Measurements from ENCODE around the gene WDR26. TPM values are rescaled to one million over a fixed set of nuclear protein-coding genes. Genes with fewer than 3 reads are reported as not detected.
A peak's percentile ranks its signal among the peaks of the same experiment; 100 is the strongest.

The WDR26 gene
- total RNA-seq, 2 experiments from 2014 or later = 114 to 118 TPM

DNA sequence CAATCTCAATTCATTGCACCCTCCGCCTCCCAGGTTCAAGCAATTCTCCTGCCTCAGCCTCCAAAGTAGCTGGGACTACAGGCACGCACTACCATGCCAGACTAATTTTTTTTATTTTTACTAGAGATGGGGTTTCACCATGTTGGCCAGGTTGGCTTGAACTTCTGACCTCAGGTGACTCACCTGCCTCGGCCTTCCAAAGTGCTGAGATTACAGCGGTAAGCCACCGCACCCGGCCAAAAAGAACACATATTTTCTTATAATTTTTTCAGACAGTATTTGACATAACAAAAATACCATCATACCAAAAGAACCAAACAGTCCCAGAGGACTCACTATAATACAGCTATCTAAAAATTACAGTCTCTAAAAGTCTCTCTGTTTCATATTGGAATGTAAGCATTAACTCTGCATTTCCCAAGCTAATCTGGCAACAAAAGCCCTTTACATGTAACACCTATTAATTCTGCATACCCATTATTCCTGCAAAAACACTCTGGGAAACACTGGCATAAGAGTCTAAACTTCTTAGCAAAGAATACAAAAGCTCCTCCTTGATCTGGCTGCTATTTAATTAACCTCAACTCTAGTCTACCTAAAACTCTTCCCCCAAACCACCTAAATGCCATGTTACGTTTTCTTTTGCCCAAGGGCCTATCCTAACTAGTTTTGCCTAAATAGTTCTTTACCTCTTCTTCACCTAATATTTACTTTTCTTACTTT is 26.9 kb downstream of the WDR26 start:
- H3K27ac Mint-ChIP-seq = no peak overlapping the region
- CTCF ChIA-PET = no interaction called here
- POLR2A ChIA-PET = interaction anchor here (1.0 kb wide), 1 partner anchor 26 kb away, joined by 3 read pairs; no protein-coding TSS in a partner anchor
- H3K36me3 Mint-ChIP-seq (ENCODE audit: low read depth) = peaks cover 71% of the 10 kb centered on the region
- H3K27me3 Mint-ChIP-seq = no peaks in the 10 kb centered on the region
- H3K9me3 Mint-ChIP-seq = no peaks in the 10 kb centered on the region
- H3K4me3 Mint-ChIP-seq = no peak overlapping the region
- H3K4me1 Mint-ChIP-seq = peaks cover 21% of the 10 kb centered on the region
- no peak for DNase-seq

DNA sequence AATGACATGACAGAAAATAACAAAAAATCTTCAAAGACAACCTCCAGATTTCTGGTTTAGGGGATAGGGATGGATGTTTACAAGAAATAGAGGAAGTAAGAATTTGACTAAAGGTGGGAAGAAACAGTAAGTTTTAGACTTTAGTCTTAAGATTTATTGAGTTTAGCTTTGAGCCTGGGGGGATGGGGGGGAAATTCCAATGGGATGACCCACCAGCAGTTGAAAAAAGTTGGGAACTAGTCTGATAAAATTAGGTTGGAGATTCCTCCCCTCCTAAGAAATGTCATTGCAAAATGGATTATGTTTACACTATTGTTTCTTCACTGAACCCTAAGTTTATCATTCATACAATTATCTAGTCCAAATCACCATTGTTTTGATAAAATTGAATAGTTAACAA is 28.4 kb downstream of the WDR26 start:
- H3K4me1 Mint-ChIP-seq = peaks cover 28% of the 10 kb centered on the region
- no peaks in the 10 kb centered on the region for H3K27me3 Mint-ChIP-seq
- no peak for DNase-seq
- peaks cover 69% of the 10 kb centered on the region for H3K36me3 Mint-ChIP-seq (ENCODE audit: low read depth)
- CTCF ChIA-PET = no interaction called here
- no peak overlapping the region for H3K27ac Mint-ChIP-seq
- H3K9me3 Mint-ChIP-seq = no peaks in the 10 kb centered on the region
- no peak overlapping the region for H3K4me3 Mint-ChIP-seq
- POLR2A ChIA-PET = interaction anchor here (1.2 to 1.3 kb wide), 2 partner anchors 11 to 26 kb away, joined by 4 read pairs; no protein-coding TSS in a partner anchor

- Mint-ChIP-seq H3K27ac (no peak overlapping the region), H3K9me3 (no peaks in the 10 kb centered on the region), H3K4me3 (no peak overlapping the region), H3K36me3 (ENCODE audit: low read depth) (peaks cover 71% of the 10 kb centered on the region), H3K27me3 (no peaks in the 10 kb centered on the region), H3K4me1 (peaks cover 33% of the 10 kb centered on the region)
- ChIA-PET CTCF (interaction anchor here (1.7 kb wide), 1 partner anchor 52 kb away, joined by 8 read pairs; no protein-coding TSS in a partner anchor), POLR2A (interaction anchor here (1.3 kb wide), 1 partner anchor 26 kb away, joined by 4 read pairs; no protein-coding TSS in a partner anchor)
- no peak for DNase-seq
Observed at GRCh38 chr1:224405604-224405970, 29.0 kb downstream of the WDR26 start.

- Mint-ChIP-seq H3K27ac (no peak overlapping the region), H3K4me1 (peaks cover 33% of the 10 kb centered on the region), H3K9me3 (no peaks in the 10 kb centered on the region), H3K4me3 (no peak overlapping the region), H3K36me3 (ENCODE audit: low read depth) (peaks cover 67% of the 10 kb centered on the region), H3K27me3 (no peaks in the 10 kb centered on the region)
- POLR2A ChIA-PET = interaction anchor here (1.2 to 1.3 kb wide), 3 partner anchors 7 to 25 kb away, joined by 3 to 4 read pairs (median 3); no protein-coding TSS in a partner anchor
- no peak for DNase-seq
- CTCF ChIA-PET = interaction anchor here (1.2 to 1.7 kb wide), 4 partner anchors 10 to 289 kb away, joined by 3 to 8 read pairs (median 5); no protein-coding TSS in a partner anchor
Observed at GRCh38 chr1:224404916-224405603, 29.5 kb downstream of the WDR26 start.

- no peaks in the 10 kb centered on the region for H3K9me3 Mint-ChIP-seq
- no peaks in the 10 kb centered on the region for H3K27me3 Mint-ChIP-seq
- no peak overlapping the region for H3K4me3 Mint-ChIP-seq
- ChIA-PET POLR2A (interaction anchor here (0.9 to 2.1 kb wide), 3 partner anchors 15 to 21 kb away, joined by 3 to 6 read pairs (median 3); no protein-coding TSS in a partner anchor), CTCF (interaction anchor here (1.6 kb wide), 1 partner anchor 54 kb away, joined by 3 read pairs; no protein-coding TSS in a partner anchor)
- H3K36me3 Mint-ChIP-seq (ENCODE audit: low read depth) = peaks cover 77% of the 10 kb centered on the region
- H3K27ac Mint-ChIP-seq = peak overlapping the region; percentile 61
- DNase-seq = no peak
- peaks cover 23% of the 10 kb centered on the region for H3K4me1 Mint-ChIP-seq
Observed at GRCh38 chr1:224402472-224403036, 32.0 kb downstream of the WDR26 start.

DNA sequence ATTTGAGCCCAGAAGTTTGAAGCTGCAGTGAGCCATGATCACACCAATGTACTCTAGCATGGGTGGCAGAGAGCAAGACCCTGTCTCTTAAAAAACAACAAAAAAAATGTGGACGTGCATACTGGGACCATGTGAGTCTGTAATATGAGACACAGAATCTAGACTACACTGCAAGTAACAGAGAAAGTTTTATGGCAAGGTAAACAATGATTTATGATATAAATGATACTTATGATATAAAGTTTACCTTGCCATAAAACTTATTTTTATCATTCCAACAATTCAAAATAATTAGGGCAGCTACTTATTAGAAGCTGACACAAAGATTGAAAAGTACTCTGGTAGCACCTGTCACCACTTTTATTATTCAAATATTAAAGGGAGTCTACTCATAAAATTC is 34.7 kb downstream of the WDR26 start:
- DNase-seq = no peak
- no peak overlapping the region for H3K27ac Mint-ChIP-seq
- peaks cover 79% of the 10 kb centered on the region for H3K36me3 Mint-ChIP-seq (ENCODE audit: low read depth)
- no peaks in the 10 kb centered on the region for H3K27me3 Mint-ChIP-seq
- peaks cover 23% of the 10 kb centered on the region for H3K4me1 Mint-ChIP-seq
- no peaks in the 10 kb centered on the region for H3K9me3 Mint-ChIP-seq
- H3K4me3 Mint-ChIP-seq = no peak overlapping the region
- ChIA-PET CTCF (interaction anchor here (1.0 to 1.9 kb wide), 3 partner anchors 11 to 19 kb away, joined by 3 to 5 read pairs (median 5); no protein-coding TSS in a partner anchor), POLR2A (interaction anchor here (0.6 kb wide), 1 partner anchor 38 kb away, joined by 3 read pairs; no protein-coding TSS in a partner anchor)

DNA sequence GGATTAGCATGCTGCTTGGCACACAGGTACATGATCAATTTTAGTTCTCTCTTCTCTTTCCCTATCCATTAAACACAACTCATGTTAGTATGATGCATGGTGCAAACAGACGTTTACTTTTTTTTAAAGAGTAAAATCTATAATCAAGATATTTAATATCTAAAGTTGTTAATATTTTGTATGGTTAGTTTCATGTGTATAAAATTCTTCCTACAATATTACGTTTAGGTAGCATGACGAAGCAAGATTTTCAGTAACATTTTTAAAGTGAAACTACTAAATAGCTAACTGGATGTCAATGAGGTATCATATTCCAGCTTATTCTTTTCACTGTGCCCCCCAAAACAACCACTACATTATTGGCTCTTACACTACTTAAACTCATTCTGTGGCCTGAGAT is 41.3 kb downstream of the WDR26 start:
- DNase-seq = no peak
- no peak overlapping the region for H3K27ac Mint-ChIP-seq
- H3K4me3 Mint-ChIP-seq = no peak overlapping the region
- no peaks in the 10 kb centered on the region for H3K27me3 Mint-ChIP-seq
- POLR2A ChIA-PET = interaction anchor here (2.9 kb wide), 1 partner anchor 14 kb away, joined by 10 read pairs; no protein-coding TSS in a partner anchor
- CTCF ChIA-PET = interaction anchor here (1.6 kb wide), 1 partner anchor 13 kb away, joined by 5 read pairs; no protein-coding TSS in a partner anchor
- H3K4me1 Mint-ChIP-seq = peaks cover 21% of the 10 kb centered on the region
- peaks cover 88% of the 10 kb centered on the region for H3K36me3 Mint-ChIP-seq (ENCODE audit: low read depth)
- no peaks in the 10 kb centered on the region for H3K9me3 Mint-ChIP-seq

DNA sequence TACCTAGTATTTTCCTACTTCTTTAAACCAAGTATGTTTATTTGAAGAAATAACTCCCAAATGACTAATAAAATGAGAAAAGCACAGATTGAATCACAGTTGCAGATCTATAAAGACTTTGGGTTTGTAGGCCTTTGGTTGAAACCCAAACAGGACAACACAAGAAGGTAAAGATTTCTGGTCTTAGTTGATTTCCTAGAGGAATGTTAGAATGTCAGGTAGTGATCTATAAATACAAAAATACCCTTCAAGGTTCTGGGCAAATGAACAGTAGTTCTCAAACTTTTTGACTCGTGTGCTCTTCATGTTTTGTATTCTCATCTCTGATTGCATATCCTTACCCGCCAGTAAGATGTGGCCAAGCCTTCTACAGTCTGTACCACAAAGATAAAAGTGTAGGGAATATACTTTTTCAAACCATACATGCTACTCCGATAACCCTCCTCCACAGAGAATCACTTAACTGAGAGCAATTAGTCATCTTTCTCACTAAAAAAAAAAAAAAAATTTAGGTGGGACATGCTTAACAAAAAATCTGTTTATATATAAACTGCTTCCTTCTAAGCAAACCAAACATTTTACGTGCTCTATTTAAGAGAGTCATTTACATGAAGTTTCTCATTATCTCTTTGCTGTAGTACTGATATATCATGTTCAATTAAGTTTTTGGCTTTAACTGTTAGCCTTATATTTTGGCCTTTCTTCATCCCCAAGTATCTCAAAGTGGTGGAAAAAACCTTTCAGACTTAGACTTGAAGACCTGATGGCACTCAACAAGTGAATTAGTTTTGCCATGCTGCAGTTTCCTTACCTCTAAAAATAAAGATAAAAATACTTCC is 42.0 kb downstream of the WDR26 start:
- Mint-ChIP-seq H3K4me1 (peaks cover 26% of the 10 kb centered on the region), H3K36me3 (ENCODE audit: low read depth) (peaks cover 88% of the 10 kb centered on the region), H3K9me3 (no peaks in the 10 kb centered on the region), H3K27ac (peak overlapping the region; percentile 14), H3K27me3 (no peaks in the 10 kb centered on the region), H3K4me3 (no peak overlapping the region)
- no peak for DNase-seq
- ChIA-PET CTCF (no interaction called here), POLR2A (interaction anchor here (2.9 kb wide), 1 partner anchor 13 kb away, joined by 10 read pairs; no protein-coding TSS in a partner anchor)

GRCh38 chr1:224390517-224390916 is 44.1 kb downstream of the WDR26 start:
- CTCF ChIA-PET = no interaction called here
- no peaks in the 10 kb centered on the region for H3K27me3 Mint-ChIP-seq
- no peaks in the 10 kb centered on the region for H3K9me3 Mint-ChIP-seq
- H3K36me3 Mint-ChIP-seq (ENCODE audit: low read depth) = peaks cover 86% of the 10 kb centered on the region
- no peak overlapping the region for H3K4me3 Mint-ChIP-seq
- DNase-seq = no peak
- POLR2A ChIA-PET = no interaction called here
- no peak overlapping the region for H3K27ac Mint-ChIP-seq
- H3K4me1 Mint-ChIP-seq = peaks cover 38% of the 10 kb centered on the region

GRCh38 chr1:224387943-224388342 is 46.7 kb downstream of the WDR26 start:
- Mint-ChIP-seq H3K27ac (peak overlapping the region; percentile 50), H3K36me3 (ENCODE audit: low read depth) (peaks cover 76% of the 10 kb centered on the region), H3K4me1 (peaks cover 39% of the 10 kb centered on the region), H3K9me3 (no peaks in the 10 kb centered on the region), H3K27me3 (no peaks in the 10 kb centered on the region), H3K4me3 (no peak overlapping the region)
- DNase-seq = no peak
- CTCF ChIA-PET = interaction anchor here (1.0 kb wide), 1 partner anchor 12 kb away, joined by 3 read pairs; no protein-coding TSS in a partner anchor
- POLR2A ChIA-PET = interaction anchor here (0.7 to 3.8 kb wide), 6 partner anchors 10 to 46 kb away, joined by 3 to 18 read pairs (median 3); partner anchors contain the start of gene WDR26

DNA sequence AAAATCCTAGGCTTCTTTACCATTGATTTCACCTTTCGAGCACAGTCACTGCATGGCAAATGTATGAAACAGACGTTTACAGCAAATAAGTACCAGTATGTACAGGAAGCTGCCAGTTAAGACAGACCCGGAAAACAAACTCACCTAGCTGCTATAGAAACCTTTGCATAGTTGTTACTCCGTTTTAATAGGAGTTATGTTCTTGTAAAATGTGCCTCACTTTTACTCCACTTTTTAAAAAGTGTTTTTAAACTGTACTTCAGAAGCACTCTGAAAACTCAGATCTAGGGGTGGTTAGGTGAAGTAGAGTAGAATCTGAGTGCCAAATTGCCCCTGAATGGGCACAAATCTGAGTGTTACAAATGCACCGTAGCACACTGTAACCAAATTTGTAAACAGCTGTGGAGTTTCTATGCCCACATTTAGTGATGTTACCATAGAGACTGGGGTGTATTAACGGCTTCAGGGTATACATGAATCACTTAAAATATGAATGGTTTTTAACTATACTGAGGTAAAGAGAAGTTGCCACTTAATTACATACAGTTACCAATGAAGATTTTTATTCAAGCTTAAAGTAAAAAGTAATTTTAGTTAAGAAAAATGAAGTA is 47.2 kb downstream of the WDR26 start:
- H3K4me3 Mint-ChIP-seq = no peak overlapping the region
- ChIA-PET POLR2A (interaction anchor here (0.7 to 3.8 kb wide), 7 partner anchors 9 to 47 kb away, joined by 3 to 18 read pairs (median 3); partner anchors contain the start of gene WDR26), CTCF (interaction anchor here (1.0 kb wide), 1 partner anchor 12 kb away, joined by 3 read pairs; no protein-coding TSS in a partner anchor)
- no peaks in the 10 kb centered on the region for H3K27me3 Mint-ChIP-seq
- peak overlapping the region; percentile 63 for H3K27ac Mint-ChIP-seq
- DNase-seq = no peak
- peaks cover 38% of the 10 kb centered on the region for H3K4me1 Mint-ChIP-seq
- H3K9me3 Mint-ChIP-seq = no peaks in the 10 kb centered on the region
- peaks cover 73% of the 10 kb centered on the region for H3K36me3 Mint-ChIP-seq (ENCODE audit: low read depth)

Data from activated CD4-positive, alpha-beta memory T cell treated with anti-CD3 and anti-CD28 coated beads, Interleukin-2, amount 10 ng/mL, durations not matched to agents 7 days and 5 days (primary cell).